GM23338 (cell line): ENCODE data around the gene SLC12A3.

Experiments
- CREB1 ChIP-seq: fragments of 250-450 bp; sonication (Bioruptor Pico); IDR thresholded peaks from 2 replicates; pipeline ENCODE4 v1.5.0; 2020; ENCODE audit warnings: low read depth, mild to moderate bottlenecking, moderate library complexity
- CTCF ChIP-seq, 2 experiments: fragments of 200-600 bp in 1 of 2; sonication (generic) in 1 of 2; conservative IDR thresholded peaks; 2 replicates each; pipeline versions ENCODE4 v1.5.1 to v1.6.1; 2016 to 2017; ENCODE audit warnings: antibody characterized with exemption in 2 of 2, low read depth in 2 of 2, mild to moderate bottlenecking in 2 of 2, moderate library complexity in 1 of 2
- EZH2 ChIP-seq: fragments of 200-600 bp; sonication (generic); IDR thresholded peaks from one replicate; pipeline ENCODE4 v1.8.0; 2017; ENCODE audit warnings: antibody characterized with exemption, mild to moderate bottlenecking, low read depth; ENCODE audit not compliant: unreplicated experiment
- EZH2phosphoT487 ChIP-seq: fragments of 200-600 bp; sonication (generic); IDR thresholded peaks from one replicate; pipeline ENCODE4 v1.8.1; 2018; ENCODE audit warnings: antibody characterized with exemption; ENCODE audit not compliant: unreplicated experiment
- JUNB ChIP-seq: IDR thresholded peaks from one replicate; pipeline ENCODE4 v1.6.1; 2016; ENCODE audit warnings: antibody characterized with exemption; ENCODE audit not compliant: unreplicated experiment
- NANOG ChIP-seq: IDR thresholded peaks from 2 replicates; pipeline ENCODE4 v1.6.1; 2016; ENCODE audit warnings: antibody characterized with exemption, borderline replicate concordance
- POLR2AphosphoS5 ChIP-seq: IDR thresholded peaks from 2 replicates; pipeline ENCODE4 v1.6.1; 2016; ENCODE audit warnings: antibody characterized with exemption, low read depth
- REST ChIP-seq: IDR thresholded peaks from one replicate; pipeline ENCODE4 v1.6.1; 2018; ENCODE audit warnings: antibody characterized with exemption; ENCODE audit not compliant: unreplicated experiment
- STAT1 ChIP-seq: IDR thresholded peaks from one replicate; pipeline ENCODE4 v1.6.1; 2016; ENCODE audit warnings: antibody characterized with exemption; ENCODE audit not compliant: unreplicated experiment
- ZNF114 ChIP-seq: fragments of 250-450 bp; sonication (Bioruptor Pico); IDR thresholded peaks from 2 replicates; pipeline ENCODE4 v1.5.0; 2020; ENCODE audit warnings: mild to moderate bottlenecking, moderate library complexity
- ZNF331 ChIP-seq: fragments of 250-450 bp; sonication (Bioruptor Pico); IDR thresholded peaks from 2 replicates; pipeline ENCODE4 v1.5.0; 2020; ENCODE audit warnings: low read depth, mild to moderate bottlenecking, moderate library complexity

GRCh38 chr16:56868175-56868574, 3.2 kb downstream of the SLC12A3 start:
- TF ChIP-seq CTCF (conservative IDR thresholded peaks at IDR 0.05; ENCODE audit: low read depth in 2 of 2) (no peak), ZNF331 (CRISPR knock-in tag) (no peak), REST (no peak), POLR2AphosphoS5 (no peak), EZH2phosphoT487 (no peak), NANOG (no peak), EZH2 (no peak), CREB1 (CRISPR knock-in tag) (no peak), JUNB (no peak), ZNF114 (no peak), STAT1 (no peak)
